H9 (cell line): ENCODE measurements around the gene SEMA5A. TPM values are rescaled to one million over a fixed set of nuclear protein-coding genes. Genes with fewer than 3 reads are reported as not detected.

Source experiments
- DNase-seq: peaks from one replicate; pipeline ENCODE4 v3.0.0-alpha.2; 2017
- H2AFZ ChIP-seq: one replicate; pipeline ENCODE4 v1.6.1; 2013; ENCODE audit warnings: mild to moderate bottlenecking, low read length, control low read depth, moderate library complexity
- H2AK5ac ChIP-seq: 2 replicates; pipeline ENCODE4 v1.6.1; 2013; ENCODE audit warnings: low read length, control low read depth, mixed read lengths; ENCODE audit not compliant: insufficient read length
- H2BK120ac ChIP-seq: one replicate; pipeline ENCODE4 v1.6.1; 2013; ENCODE audit warnings: low read depth, mild to moderate bottlenecking, low read length, control low read depth, inconsistent platforms; ENCODE audit not compliant: poor library complexity, severe bottlenecking
- H2BK12ac ChIP-seq: 2 replicates; pipeline ENCODE4 v1.6.1; 2013; ENCODE audit warnings: low read length, control low read depth, mixed read lengths, low read depth; ENCODE audit not compliant: insufficient read length
- H2BK15ac ChIP-seq: 2 replicates; pipeline ENCODE4 v1.6.1; 2013; ENCODE audit warnings: low read depth, low read length, control low read depth
- H2BK20ac ChIP-seq: one replicate; pipeline ENCODE4 v1.6.1; 2013; ENCODE audit warnings: low read depth, mild to moderate bottlenecking, low read length, control low read depth, inconsistent platforms; ENCODE audit not compliant: poor library complexity, severe bottlenecking
- H2BK5ac ChIP-seq: 2 replicates; pipeline ENCODE4 v1.6.1; 2013; ENCODE audit warnings: low read length, control low read depth, mixed read lengths; ENCODE audit not compliant: insufficient read length
- H3K14ac ChIP-seq: 2 replicates; pipeline ENCODE4 v1.6.1; 2013; ENCODE audit warnings: low read length, control low read depth; ENCODE audit not compliant: insufficient read depth
- H3K18ac ChIP-seq: 2 replicates; pipeline ENCODE4 v1.6.1; 2013; ENCODE audit warnings: low read depth, mild to moderate bottlenecking, mixed read lengths, low read length, control low read depth; ENCODE audit not compliant: insufficient read length
- H3K23ac ChIP-seq: 2 replicates; pipeline ENCODE4 v1.6.1; 2013; ENCODE audit warnings: low read length, control low read depth, mixed read lengths, low read depth; ENCODE audit not compliant: insufficient read length
- H3K23me2 ChIP-seq: 2 replicates; pipeline ENCODE4 v1.6.1; 2013; ENCODE audit warnings: low read depth, mild to moderate bottlenecking, mixed read lengths, low read length, control low read depth; ENCODE audit not compliant: insufficient read length, poor library complexity, severe bottlenecking
- H3K27ac ChIP-seq: 2 replicates; pipeline ENCODE4 v1.5.1; 2013; ENCODE audit warnings: low read length, control low read depth, mixed read lengths, low read depth; ENCODE audit not compliant: insufficient read length
- H3K27me3 ChIP-seq: 2 replicates; pipeline ENCODE4 v1.6.1; 2013; ENCODE audit warnings: low read length, control low read depth, inconsistent platforms; ENCODE audit not compliant: insufficient read depth
- H3K4ac ChIP-seq: 2 replicates; pipeline ENCODE4 v1.6.1; 2013; ENCODE audit warnings: low read depth, mild to moderate bottlenecking, control low read depth, inconsistent platforms, low read length, moderate library complexity
- H3K4me1 ChIP-seq: 2 replicates; pipeline ENCODE4 v1.6.1; 2013; ENCODE audit warnings: low read length, control low read depth, inconsistent platforms; ENCODE audit not compliant: insufficient read depth
- H3K4me2 ChIP-seq: 2 replicates; pipeline ENCODE4 v1.6.1; 2013; ENCODE audit warnings: low read length, control low read depth, mixed read lengths; ENCODE audit not compliant: insufficient read length, insufficient read depth
- H3K56ac ChIP-seq: 2 replicates; pipeline ENCODE4 v1.6.1; 2013; ENCODE audit warnings: low read depth, mild to moderate bottlenecking, mixed read lengths, low read length, control low read depth; ENCODE audit not compliant: insufficient read length
- H3K79me1 ChIP-seq: 2 replicates; pipeline ENCODE4 v1.6.1; 2013; ENCODE audit warnings: low read depth, mild to moderate bottlenecking, moderate library complexity, low read length, control low read depth, inconsistent platforms; ENCODE audit not compliant: insufficient read depth, poor library complexity, severe bottlenecking
- H3K79me2 ChIP-seq: 2 replicates; pipeline ENCODE4 v1.6.1; 2013; ENCODE audit warnings: low read length, control low read depth, inconsistent platforms; ENCODE audit not compliant: insufficient read depth
- H3K9ac ChIP-seq: 2 replicates; pipeline ENCODE4 v1.6.1; 2013; ENCODE audit warnings: low read length, control low read depth, mixed read lengths; ENCODE audit not compliant: insufficient read length; ENCODE audit errors: extremely low read depth
- H3K9me3 ChIP-seq: one replicate; pipeline ENCODE4 v1.6.1; 2013; ENCODE audit warnings: low read depth, low read length, inconsistent platforms; ENCODE audit not compliant: control insufficient read depth
- H3T11ph ChIP-seq: one replicate; pipeline ENCODE4 v1.6.1; 2013; ENCODE audit warnings: mild to moderate bottlenecking, low read length, control low read depth, inconsistent platforms
- H4K20me1 ChIP-seq: one replicate; pipeline ENCODE4 v1.6.1; 2013; ENCODE audit not compliant: control insufficient read depth, insufficient read length, insufficient read depth
- H4K5ac ChIP-seq: 2 replicates; pipeline ENCODE4 v1.6.1; 2013; ENCODE audit warnings: low read depth, mild to moderate bottlenecking, mixed read lengths, low read length, control low read depth; ENCODE audit not compliant: insufficient read length
- H4K8ac ChIP-seq: replicated peaks from 2 replicates; pipeline ENCODE4 v1.6.1; 2013; ENCODE audit warnings: low read length, control low read depth, mixed read lengths, low read depth; ENCODE audit not compliant: insufficient read length
- H4K91ac ChIP-seq: 2 replicates; pipeline ENCODE4 v1.6.1; 2013; ENCODE audit warnings: low read depth, mild to moderate bottlenecking, moderate library complexity, mixed read lengths, low read length, control low read depth; ENCODE audit not compliant: insufficient read length
- H3K27ac Mint-ChIP-seq, 3 experiments: 2 replicates in 2 of 3; 3 replicates in 1 of 3; pipeline ENCODE4 v1.8.0; 2020 to 2021; ENCODE audit warnings: mixed read lengths in 3 of 3, mild to moderate bottlenecking in 1 of 3, moderate library complexity in 1 of 3
- H3K27me3 Mint-ChIP-seq: 2 replicates; pipeline ENCODE4 v1.8.0; 2021; ENCODE audit warnings: low read depth, mild to moderate bottlenecking, moderate library complexity, mixed read lengths
- H3K36me3 Mint-ChIP-seq, 3 experiments: 2 replicates in 2 of 3; 3 replicates in 1 of 3; pipeline ENCODE4 v1.8.0; 2020 to 2021; ENCODE audit warnings: low read depth in 3 of 3, mixed read lengths in 3 of 3; ENCODE audit not compliant: insufficient read depth in 1 of 3
- H3K4me1 Mint-ChIP-seq, 2 experiments: 2 replicates each; pipeline ENCODE4 v1.8.0; 2020; ENCODE audit warnings: mixed read lengths in 2 of 2
- H3K4me3 Mint-ChIP-seq, 2 experiments: 2 replicates in 1 of 2; 3 replicates in 1 of 2; pipeline ENCODE4 v1.8.0; 2020 to 2021; ENCODE audit warnings: mild to moderate bottlenecking in 2 of 2, mixed read lengths in 2 of 2, moderate library complexity in 1 of 2
- H3K9me3 Mint-ChIP-seq, 2 experiments: 2 replicates in 1 of 2; 3 replicates in 1 of 2; pipeline ENCODE4 v1.8.0; 2020; ENCODE audit warnings: mild to moderate bottlenecking in 2 of 2, mixed read lengths in 2 of 2, moderate library complexity in 1 of 2
- CTCF ChIP-seq: fragments of 200-600 bp; sonication (generic); conservative IDR thresholded peaks from 3 replicates; pipeline ENCODE4 v1.8.0; 2021; ENCODE audit warnings: antibody characterized with exemption, mild to moderate bottlenecking
- WGBS: extraction: QIAGEN DNeasy Blood & Tissue Kit; methylation state at CpG from one replicate; pipeline ENCODE4 v1.1.7; 2013; ENCODE audit warnings: missing lambda C conversion rate, low lambda C conversion rate, mixed read lengths; ENCODE audit not compliant: insufficient read length; ENCODE audit errors: extremely low coverage; 5-methylcytosine and 5-hydroxymethylcytosine counted together
- total RNA-seq: library from RNA; stranded (reverse); gene quantifications from 2 replicates; pipeline ENCODE4 v1.2.1, GENCODE V29; 2021

The SEMA5A gene
- total RNA-seq, 1 experiment from 2014 or later: 4.3 TPM

- Histone ChIP-seq H3T11ph (no peak overlapping the region), H2BK12ac (no peak overlapping the region), H2AK5ac (no peak overlapping the region), H2BK15ac (no peak overlapping the region), H2BK5ac (no peak overlapping the region), H3K4me1 (no peaks in the 10 kb centered on the region), H2BK120ac (no peak overlapping the region), H3K14ac (no peak overlapping the region), H3K79me2 (no peaks in the 10 kb centered on the region), H4K8ac (no peak overlapping the region), H3K23ac (no peak overlapping the region), H3K9ac (no peak overlapping the region), H3K9me3 (no peaks in the 10 kb centered on the region), H3K27me3 (no peaks in the 10 kb centered on the region), H3K23me2 (no peaks in the 10 kb centered on the region), H3K56ac (no peak overlapping the region), H4K20me1 (no peaks in the 10 kb centered on the region), H4K5ac (no peak overlapping the region), H2AFZ (no peak overlapping the region), H3K27ac (no peak overlapping the region), H4K91ac (no peak overlapping the region), H3K4me2 (no peak overlapping the region), H2BK20ac (no peak overlapping the region), H3K4ac (no peak overlapping the region), H3K79me1 (no peaks in the 10 kb centered on the region), H3K18ac (no peak overlapping the region)
- WGBS: 100% methylated on average over 1 of the region's 2 CpGs
- no peak overlapping the region for H3K4me3 Mint-ChIP-seq
- TF ChIP-seq CTCF: no peak
- DNase-seq: no peak
- H3K4me1 Mint-ChIP-seq: peaks cover under 1 to 2% of the 10 kb centered on the region in 2 experiments; a peak in 1 of 4 replicates
- H3K36me3 Mint-ChIP-seq: no peaks in the 10 kb centered on the region
- no peaks in the 10 kb centered on the region for H3K9me3 Mint-ChIP-seq
- no peaks in the 10 kb centered on the region for H3K27me3 Mint-ChIP-seq
- no peak overlapping the region for H3K27ac Mint-ChIP-seq
These were observed 30.9 kb downstream of the SEMA5A start for GRCh38 chr5:9514968-9515367.
